Muscle of arm (tissue), 12 donors: ENCODE measurements around the gene MYL3. TPM values are rescaled to one million over a fixed set of nuclear protein-coding genes. Genes with fewer than 3 reads are reported as not detected.

Experiments used
- DNase-seq: peaks from one replicate; pipeline ENCODE4 v3.0.0-alpha.2; 2013
- polyA plus RNA-seq, 12 donors: library from polyadenylated mRNA; unstranded; fragments of 120-200 nt; gene quantifications; one replicate each; pipeline ENCODE4 v1.2.1, GENCODE V29; 2013; ENCODE audit not compliant: insufficient read length in 12 of 12

The MYL3 gene
- polyA plus RNA-seq, 12 donors, result 125 to 694 (median 337) TPM; not detected in 1

DNA sequence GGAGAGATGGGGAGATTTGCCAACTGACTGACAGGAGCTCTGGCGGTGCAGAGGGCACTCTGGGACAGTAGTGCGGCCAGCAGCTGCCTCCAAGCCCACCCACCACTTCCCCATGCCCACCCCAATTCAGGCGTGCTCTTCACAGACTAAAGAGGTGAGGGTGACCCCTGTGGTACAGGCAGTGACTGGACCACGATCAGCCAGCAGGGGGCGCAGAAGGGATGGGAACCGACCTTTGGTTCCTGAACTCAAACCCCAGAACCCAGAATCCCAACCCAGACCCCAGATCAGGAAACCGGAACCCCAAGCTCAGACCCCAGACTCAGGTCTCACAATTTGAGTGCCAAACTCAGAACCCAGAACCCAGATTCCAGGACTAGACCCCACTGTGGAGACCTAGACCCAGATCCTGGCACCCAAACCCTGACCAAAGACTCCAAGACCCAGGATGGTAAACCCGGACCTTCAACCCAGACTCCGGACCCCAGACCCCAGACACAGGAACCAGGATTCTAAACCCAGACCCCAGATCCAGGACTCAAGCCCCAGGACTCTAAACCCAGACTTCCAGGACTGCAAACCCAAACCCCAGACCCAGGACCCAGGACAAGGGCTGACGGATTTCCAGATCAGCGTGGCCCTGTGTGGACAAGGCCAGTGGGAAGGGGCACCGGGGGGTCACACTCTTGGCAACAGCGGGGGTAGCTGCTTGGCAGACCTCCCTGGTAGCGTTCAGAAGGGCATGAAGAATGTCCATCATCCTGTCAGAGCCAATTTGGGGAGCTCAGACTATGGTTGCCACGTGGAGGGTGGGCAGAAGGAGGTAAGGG, 3.7 kb upstream of the MYL3 start:
- peak; percentile 73 for DNase-seq

DNA sequence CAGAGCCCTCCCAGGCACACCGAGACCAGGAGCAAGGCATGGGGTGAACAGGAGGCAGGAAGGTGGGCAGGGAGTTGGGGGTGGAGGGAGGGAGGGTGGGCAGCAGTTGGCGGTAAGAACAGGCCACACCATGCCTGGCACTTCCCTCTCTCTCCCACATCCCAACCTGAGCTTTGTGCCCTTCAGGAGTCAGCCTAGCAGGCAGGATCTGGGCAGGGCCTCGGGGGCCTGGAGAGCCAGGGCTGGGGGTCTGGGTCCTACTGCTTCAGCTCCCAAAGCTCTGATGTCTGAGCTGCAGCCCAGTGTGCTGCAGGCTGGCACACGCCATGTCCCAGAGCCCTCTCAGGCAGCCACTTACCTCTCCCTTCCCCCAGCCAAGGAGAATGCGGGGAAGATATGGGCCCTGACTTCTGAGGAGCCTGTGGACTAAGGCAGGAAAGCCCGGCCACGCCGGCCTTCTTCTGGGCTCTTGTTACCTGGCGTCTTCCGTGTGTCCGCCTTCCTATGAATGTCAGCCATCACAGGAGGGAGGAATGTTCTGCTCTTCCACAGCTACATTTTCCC, 2.9 kb upstream of the MYL3 start:
- DNase-seq, result no peak

GRCh38 chr3:46865546-46865945, 2.3 kb upstream of the MYL3 start:
- DNase-seq, result no peak

DNA sequence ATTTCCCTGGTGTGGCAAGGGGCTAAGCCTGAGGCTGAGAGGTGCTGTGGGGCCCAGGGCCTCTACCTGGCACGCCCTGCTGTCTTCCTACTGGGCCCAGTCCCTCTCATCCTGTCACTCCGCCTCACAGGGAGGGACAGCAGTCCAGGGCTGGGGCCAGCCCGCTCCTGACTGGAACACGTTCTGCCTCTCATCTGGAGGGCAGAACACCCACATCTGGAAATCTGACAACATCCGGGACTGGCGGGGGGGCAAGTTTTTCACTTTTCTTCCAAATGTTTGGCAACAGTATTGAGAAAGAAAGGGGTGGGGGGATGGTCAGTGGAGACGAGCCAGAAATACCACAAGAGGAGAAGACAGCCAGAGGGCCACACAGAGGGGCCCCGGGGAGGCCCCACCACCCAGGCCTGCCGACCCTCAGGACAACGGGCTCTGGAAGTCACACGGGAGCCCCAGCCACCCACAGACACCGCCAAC, 1.8 kb upstream of the MYL3 start:
- no peak for DNase-seq

DNA sequence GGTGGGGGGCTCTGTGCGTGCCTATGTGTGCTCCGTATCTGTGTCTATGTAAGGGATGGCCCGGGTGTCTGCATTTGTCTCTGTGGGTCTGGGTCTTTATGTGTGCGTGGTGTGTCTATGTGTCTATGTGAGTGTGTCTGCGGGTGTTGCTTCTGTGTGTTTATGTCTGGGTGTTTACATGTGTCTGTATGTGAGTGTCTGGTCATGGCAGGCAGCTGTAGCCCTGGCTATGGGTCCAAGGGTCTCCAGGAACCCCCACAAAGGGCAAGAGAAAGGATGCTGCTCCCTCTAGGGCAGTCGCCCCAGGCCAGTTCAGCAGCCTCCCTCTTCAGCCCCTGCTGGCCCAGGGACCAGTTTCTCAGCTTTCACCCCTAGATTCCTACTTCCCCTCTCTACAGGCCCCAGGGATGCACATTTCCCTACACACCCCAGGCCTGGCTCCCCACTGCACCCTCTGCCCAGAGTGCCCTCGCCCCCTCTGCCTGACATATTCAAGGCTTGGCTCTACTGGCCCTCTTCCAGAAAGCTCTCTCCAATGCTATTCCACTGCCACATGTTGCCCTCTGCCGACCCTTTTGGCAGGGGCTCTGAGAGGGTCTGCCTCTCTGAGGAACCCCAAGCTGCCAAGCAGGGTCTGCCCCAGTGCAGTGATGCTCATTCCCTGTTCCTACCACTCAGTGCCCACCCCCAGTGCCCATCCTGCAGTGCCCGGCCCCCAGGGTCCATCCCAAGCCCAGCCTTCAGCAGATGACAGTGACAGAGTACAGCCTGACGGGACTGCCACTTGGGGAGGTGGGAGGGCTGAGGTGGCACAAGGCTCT, 1.0 kb upstream of the MYL3 start:
- no peak for DNase-seq

DNA sequence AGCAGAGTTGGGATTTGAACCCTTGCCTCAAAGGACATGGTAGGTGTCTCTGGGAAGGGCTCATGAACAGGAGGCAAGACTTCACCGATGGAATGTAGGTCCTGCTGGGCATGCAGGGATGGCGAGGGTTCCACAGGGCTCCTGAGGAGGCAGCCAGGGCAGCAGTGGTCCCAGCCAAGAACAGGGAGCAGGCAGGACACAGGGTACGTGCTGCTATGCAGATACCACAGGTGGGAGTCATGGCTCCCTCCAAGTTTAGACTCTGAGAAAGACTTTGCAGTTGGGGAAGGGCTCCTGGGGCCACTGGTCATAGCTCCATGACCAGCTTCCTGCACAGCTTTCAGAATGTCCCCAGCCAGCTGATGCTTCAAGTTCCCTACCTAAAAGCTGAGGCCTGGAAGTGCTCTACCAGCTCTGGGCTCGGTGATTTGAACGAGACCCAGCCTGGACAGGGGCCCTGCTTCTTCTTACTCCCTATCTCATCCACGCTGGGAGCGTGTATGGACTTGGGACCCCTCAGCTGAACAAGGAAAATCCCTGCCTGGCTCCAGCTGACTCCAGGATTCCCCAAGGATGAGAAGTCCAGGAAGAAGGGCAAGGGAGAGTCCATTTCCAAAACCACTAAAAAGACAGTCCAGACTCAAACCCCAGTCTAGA, 747 bp downstream of the MYL3 start:
- no peak for DNase-seq

DNA sequence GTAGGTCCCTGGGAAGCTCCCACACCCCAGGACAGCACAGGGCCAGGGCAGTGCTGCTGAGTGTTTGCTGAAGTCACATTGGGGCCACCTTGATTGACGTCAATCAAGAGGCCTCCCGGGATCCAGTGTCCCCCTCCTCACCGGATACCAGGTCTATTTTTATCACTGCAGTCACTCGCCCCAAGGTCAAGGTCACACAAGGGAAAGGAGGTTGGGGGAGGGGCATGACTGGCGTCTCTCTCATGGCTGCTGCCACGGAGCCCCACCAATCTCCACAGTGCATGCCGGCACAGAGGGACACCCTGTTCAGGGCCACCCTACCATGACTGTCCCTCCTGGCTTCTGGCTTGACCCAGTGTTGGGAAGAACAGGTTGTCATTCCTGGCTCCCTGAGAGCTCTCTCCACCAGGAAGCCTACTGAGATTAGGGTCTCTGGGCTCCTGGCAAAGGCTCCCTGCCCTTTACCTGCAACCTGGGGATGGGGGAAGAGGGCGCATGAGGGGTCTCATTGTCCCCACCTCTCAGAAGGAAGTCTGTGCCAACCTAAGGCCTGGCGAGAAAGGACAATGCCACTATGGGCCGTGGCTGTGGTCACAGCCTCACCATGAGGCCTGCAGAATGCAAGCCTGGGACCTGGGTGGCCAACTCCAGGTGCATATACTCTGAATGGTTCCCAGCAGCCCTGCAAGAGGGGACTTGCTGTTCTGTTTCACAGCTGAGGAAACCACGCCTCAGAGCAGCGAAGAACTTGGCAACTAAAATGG, 1.5 kb downstream of the MYL3 start:
- no peak for DNase-seq

GRCh38 chr3:46860810-46861604, 2.2 kb downstream of the MYL3 start:
- no peak for DNase-seq

DNA sequence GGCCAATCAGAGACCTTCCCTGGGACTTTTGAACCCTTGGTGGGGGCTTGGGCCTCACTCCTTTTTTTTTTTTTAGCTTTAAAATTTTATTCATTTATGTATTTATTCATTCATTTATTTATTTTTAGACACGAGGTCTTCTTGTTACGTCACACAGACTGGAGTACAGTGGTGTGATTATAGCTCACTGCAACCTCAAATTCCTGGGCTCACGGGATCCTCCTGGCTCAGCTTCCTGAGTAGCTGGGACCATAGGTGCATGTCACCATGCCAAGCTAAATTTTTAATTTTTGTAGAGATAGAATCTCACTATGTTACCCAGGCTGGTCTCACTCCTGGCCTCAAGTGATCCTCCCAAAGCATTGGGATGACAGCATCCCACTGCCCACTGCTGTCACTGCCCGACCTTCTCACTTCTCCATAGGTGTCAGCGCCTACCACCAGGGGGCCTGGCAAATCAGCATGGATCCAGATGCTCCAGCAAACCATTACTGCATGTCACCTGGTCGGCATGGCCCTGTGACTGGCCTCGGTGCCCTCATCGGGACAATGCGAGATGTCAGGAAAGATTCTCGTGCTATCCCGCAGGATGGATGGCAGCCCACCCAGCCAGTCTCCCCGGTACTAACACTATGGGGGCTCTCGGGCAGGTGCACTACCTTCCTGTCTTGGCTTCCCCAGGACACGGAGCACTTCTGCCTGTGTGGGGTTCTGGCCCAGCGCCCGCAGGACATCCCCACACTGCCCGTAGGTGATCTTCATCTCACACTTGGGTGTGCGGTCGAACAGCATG, 3.0 kb downstream of the MYL3 start:
- no peak for DNase-seq

DNA sequence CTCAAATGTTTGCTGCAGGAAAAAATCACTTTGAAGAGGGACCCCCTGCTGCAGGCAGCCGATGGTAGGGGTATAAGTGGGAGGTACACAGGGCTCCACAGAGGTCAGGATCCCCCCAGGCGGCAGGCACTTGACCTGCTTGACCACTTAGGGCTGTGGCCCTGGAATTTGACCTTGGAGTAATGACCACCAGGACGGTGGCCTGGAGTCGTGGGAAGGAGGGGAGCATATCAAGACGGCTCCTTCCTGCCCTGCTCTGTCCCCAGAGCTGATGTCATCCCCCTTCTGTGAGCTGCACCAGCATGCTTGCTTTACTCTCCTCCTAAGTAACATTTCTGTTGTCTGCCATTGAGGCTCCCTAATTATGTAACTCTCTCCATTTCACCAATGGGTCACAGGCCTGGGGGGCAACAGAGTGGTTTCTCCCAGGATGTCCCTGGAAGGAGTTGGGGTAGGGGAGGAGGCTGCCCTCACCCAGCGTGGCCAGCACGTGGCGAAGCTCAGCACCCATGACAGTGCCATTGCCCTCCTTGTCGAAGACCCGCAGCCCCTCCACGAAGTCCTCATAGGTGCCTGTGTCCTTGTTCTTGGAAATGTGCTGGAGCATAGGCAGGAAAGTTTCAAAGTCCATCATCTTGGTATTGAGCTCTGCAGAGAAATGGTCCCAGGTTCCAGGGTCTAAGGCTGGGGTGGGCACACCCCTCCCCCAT, 4.1 kb downstream of the MYL3 start:
- no peak for DNase-seq

DNA sequence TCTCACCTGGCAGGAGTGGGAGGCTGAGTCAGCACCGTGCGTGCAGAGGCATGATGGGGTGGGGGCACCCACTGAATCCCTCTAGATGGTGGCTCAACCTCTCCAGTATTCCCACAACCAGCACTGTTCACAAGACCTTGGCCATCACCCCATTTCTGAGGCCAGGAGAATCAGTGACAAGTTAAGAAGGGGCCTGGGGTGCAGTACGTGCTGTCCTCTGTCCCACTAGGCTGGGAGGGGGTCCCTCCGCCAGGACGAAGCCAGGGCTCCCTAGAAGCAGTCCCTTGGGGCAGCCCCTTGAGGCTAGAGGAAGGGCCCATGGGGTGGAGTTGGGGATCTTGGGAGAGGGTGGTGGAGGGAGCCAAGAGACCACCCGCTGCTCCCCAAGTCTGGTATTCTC, 4.8 kb downstream of the MYL3 start:
- no peak for DNase-seq

DNA sequence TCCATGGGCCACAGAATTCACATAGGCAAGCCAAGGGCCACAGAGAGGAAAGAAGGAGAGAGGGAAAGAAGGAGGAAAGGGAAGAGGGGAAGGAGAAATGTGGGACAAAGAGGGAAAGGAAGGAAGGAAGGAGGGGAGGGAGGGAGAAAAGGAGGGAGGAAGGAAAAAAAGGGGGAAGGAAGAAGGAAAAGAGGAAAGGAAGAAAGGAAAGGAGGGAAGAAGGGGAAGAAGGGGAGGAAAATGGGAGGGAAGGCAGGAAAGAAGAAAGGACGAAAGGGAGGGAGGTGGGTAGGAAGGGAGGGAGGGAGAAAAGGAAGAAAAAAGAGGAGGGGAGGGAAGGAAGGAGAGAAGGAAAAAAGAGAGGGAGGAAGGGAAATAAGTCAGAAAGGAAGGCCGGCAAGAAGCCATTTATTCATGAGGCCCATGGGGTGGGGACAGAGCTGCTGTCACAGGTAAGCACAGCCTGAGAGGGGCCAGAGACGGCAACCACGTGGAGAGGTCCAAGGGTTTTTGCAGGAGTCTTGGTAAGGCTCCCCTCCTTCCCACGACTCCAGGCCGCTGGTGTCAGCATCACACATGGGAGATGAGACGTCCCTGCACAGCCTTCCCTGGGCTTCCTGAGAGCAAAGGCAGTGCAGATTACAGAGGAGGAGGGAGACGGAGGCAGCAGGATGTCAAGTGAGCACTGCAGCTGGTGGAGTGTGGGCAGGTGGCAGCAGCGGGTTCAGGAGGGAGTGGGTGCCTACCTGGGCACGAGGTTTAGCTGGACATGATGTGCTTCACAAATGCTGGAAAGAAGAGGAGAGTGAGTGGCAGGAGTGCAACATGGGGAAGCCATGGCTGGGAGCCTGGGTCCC, 5.5 kb downstream of the MYL3 start:
- DNase-seq, result no peak

DNA sequence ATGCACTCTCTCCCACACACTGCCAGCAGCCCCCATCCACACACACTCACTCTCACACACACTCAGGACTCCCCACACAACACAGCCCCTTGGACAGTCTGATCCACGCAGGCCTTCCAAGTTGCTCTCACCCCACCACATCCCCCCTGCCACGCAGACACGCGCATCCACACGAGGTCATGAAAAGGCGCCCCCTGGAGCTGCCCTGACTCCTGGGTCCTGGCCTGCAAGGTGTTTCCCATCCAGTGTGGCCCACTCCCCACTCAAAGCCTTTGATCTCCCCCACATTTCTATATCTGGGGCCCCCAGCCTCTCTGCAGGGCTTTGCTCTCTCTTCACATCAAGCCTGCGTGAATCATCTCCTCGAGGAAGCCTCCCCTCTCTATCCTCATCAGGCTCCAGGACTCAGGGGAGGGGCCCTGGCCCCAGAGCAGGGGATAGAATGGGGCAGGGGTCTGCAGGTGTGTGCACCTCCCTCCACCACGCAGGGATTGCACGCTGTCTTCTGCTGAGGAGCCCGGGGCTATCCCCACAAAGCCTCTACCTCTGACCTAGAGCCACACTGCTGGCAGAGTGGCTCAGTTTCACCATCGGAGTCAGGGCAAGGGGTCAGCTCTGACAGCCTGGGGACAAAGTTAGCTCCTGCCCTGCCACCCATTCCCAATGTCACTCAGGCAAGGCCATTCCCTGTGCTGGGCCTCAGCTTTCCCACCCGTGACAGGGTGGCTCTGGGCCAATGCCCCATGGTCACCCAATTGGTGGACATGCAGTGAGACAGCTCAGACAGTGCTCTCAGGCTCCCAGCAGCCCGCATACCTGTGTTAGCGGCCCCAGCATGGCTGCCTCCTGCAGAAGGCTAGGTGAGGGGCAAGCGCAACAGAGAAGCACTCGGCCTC, 6.4 kb downstream of the MYL3 start:
- no peak for DNase-seq

GRCh38 chr3:46854555-46854991, 8.7 kb downstream of the MYL3 start:
- DNase-seq, result no peak

- DNase-seq, result no peak
These were observed 9.5 kb downstream of the MYL3 start for GRCh38 chr3:46853441-46854415.
